Neural cell (in vitro differentiated cells): Measurements from ENCODE around the gene QKI. TPM values are rescaled to one million over a fixed set of nuclear protein-coding genes. Genes with fewer than 3 reads are reported as not detected.

Experiments used
- H2AFZ ChIP-seq: fragments of 200-600, 300-800 bp; sonication (generic), shearing (Covaris generic); 2 replicates; pipeline ENCODE4 v1.6.0; 2014; ENCODE audit warnings: low read depth, mild to moderate bottlenecking, antibody characterized with exemption, low read length, moderate library complexity
- H3F3A ChIP-seq: fragments of 200-600 bp; shearing (Covaris generic); 2 replicates; pipeline ENCODE4 v1.6.1; 2016; ENCODE audit warnings: mild to moderate bottlenecking, moderate library complexity, mixed read lengths, antibody characterized with exemption, low read length; ENCODE audit not compliant: insufficient read depth, poor library complexity, severe bottlenecking
- H3K27ac ChIP-seq: fragments of 200-600, 300-800 bp; sonication (generic), shearing (Covaris generic); 2 replicates; pipeline ENCODE4 v1.5.1; 2014; ENCODE audit warnings: mild to moderate bottlenecking, low read length, moderate library complexity
- H3K27me3 ChIP-seq: fragments of 300-800, 200-600 bp; sonication (generic), shearing (Covaris generic); 2 replicates; pipeline ENCODE4 v1.6.0; 2014; ENCODE audit warnings: mild to moderate bottlenecking, low read depth, low read length, moderate library complexity; ENCODE audit not compliant: insufficient read depth
- H3K36me3 ChIP-seq: fragments of 300-800, 200-600 bp; sonication (generic), shearing (Covaris generic); 2 replicates; pipeline ENCODE4 v1.5.1; 2014; ENCODE audit warnings: mild to moderate bottlenecking, antibody characterized with exemption, low read length, moderate library complexity; ENCODE audit not compliant: insufficient read depth
- H3K4me2 ChIP-seq: fragments of 300-800, 200-600 bp; sonication (generic), shearing (Covaris generic); 2 replicates; pipeline ENCODE4 v1.6.0; 2014; ENCODE audit warnings: mild to moderate bottlenecking, low read length
- H3K4me3 ChIP-seq: fragments of 300-800, 200-600 bp; sonication (generic), shearing (Covaris generic); 2 replicates; pipeline ENCODE4 v1.5.1; 2014; ENCODE audit warnings: mild to moderate bottlenecking, low read length, moderate library complexity
- H3K79me2 ChIP-seq: fragments of 200-600 bp; shearing (Covaris generic); replicated peaks from 2 replicates; pipeline ENCODE4 v1.6.0; 2014; ENCODE audit warnings: mild to moderate bottlenecking, low read length, moderate library complexity; ENCODE audit not compliant: insufficient read depth
- H3K9ac ChIP-seq: fragments of 300-800, 200-600 bp; sonication (generic), shearing (Covaris generic); 2 replicates; pipeline ENCODE4 v1.6.1; 2016; ENCODE audit warnings: mild to moderate bottlenecking, low read length, mixed read lengths
- H3K9me2 ChIP-seq: fragments of 200-600 bp; shearing (Covaris generic); 2 replicates; pipeline ENCODE4 v1.6.1; 2016; ENCODE audit warnings: mild to moderate bottlenecking, low read length, mixed read lengths; ENCODE audit not compliant: insufficient read depth
- H3K9me3 ChIP-seq: fragments of 200-600, 300-800 bp; sonication (generic), shearing (Covaris generic); 2 replicates; pipeline ENCODE4 v1.6.1; 2016; ENCODE audit warnings: mild to moderate bottlenecking, mixed run types, low read length, moderate library complexity, mixed read lengths
- H4K20me1 ChIP-seq: fragments of 200-600 bp; shearing (Covaris generic); 2 replicates; pipeline ENCODE4 v1.6.1; 2016; ENCODE audit warnings: mild to moderate bottlenecking, mixed run types; ENCODE audit not compliant: insufficient read depth
- EP300 ChIP-seq: fragments of 450-650 bp; conservative IDR thresholded peaks from 2 replicates; pipeline ENCODE4 v1.6.1; 2014; ENCODE audit warnings: antibody characterized with exemption, mild to moderate bottlenecking, moderate library complexity; ENCODE audit not compliant: poor library complexity, severe bottlenecking
- EZH2 ChIP-seq: fragments of 200-600, 300-800 bp; shearing (Covaris generic), sonication (generic); IDR thresholded peaks from 2 replicates; pipeline ENCODE4 v1.6.1; 2014; ENCODE audit warnings: antibody characterized with exemption, low read length, borderline replicate concordance, mild to moderate bottlenecking; ENCODE audit not compliant: insufficient read depth, poor library complexity, severe bottlenecking
- MXI1 ChIP-seq: fragments of 450-650 bp; conservative IDR thresholded peaks from 2 replicates; pipeline ENCODE4 v1.6.1; 2014; ENCODE audit warnings: antibody characterized with exemption, mild to moderate bottlenecking; ENCODE audit not compliant: poor library complexity, severe bottlenecking
- POLR2AphosphoS5 ChIP-seq: IDR thresholded peaks from 2 replicates; pipeline ENCODE4 v1.6.1; 2012
- RAD21 ChIP-seq: fragments of 450-650 bp; conservative IDR thresholded peaks from 2 replicates; pipeline ENCODE4 v1.6.1; 2014; ENCODE audit warnings: antibody characterized with exemption, mild to moderate bottlenecking, moderate library complexity
- SMC3 ChIP-seq: fragments of 450-650 bp; conservative IDR thresholded peaks from 2 replicates; pipeline ENCODE4 v1.6.1; 2014; ENCODE audit warnings: antibody characterized with exemption, mild to moderate bottlenecking, moderate library complexity; ENCODE audit not compliant: poor library complexity
- TAF1 ChIP-seq: IDR thresholded peaks from 2 replicates; pipeline ENCODE4 v1.6.1; 2012; ENCODE audit warnings: low read depth
- polyA plus RNA-seq: library from polyadenylated mRNA; depleted of rRNA; stranded (reverse); fragments of >200 nt; gene quantifications from 2 replicates; pipeline ENCODE4 v1.2.3, GENCODE V29; 2014
- TF ChIP-seq, protein P1 (sequence below): IDR thresholded peaks from 2 replicates; pipeline ENCODE4 v1.6.1; 2012; ENCODE audit warnings: borderline replicate concordance
- TF ChIP-seq, protein P2 (sequence below): fragments of 450-650 bp; IDR thresholded peaks from 2 replicates; pipeline ENCODE4 v1.5.1; 2014; ENCODE audit warnings: antibody characterized with exemption, mild to moderate bottlenecking, moderate library complexity; ENCODE audit not compliant: poor library complexity, severe bottlenecking

QKI gene
- polyA plus RNA-seq, 1 donor from 2014 or later, result 39.0 TPM

DNA sequence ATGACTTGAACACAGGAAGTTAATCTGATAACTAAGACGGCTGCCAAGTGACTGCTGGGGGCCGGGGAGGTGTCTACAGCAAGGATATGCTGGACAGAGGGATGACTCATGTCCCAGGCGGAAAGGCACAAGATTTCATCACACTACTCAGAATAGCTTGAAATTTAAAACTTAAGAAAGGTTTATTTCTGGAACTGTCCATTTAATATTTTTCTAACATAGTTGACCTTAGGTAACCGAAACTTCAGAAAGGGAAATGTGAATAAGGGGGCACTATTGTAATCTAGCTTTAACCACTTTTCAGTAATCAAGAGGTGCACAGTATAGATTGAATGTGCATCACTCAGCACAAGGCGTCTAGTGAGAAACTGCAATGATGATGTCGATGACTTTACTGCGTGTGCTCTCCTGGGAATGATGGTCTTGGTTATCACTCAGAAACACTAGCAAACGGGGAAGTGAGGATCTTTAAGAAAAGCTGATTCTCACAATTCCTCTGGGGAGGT, 171.5 kb downstream of the QKI start:
- no peaks in the 10 kb centered on the region for H3K36me3 ChIP-seq
- TF ChIP-seq EP300 (no peak), SMC3 (no peak), POLR2AphosphoS5 (peak; percentile 23), EZH2 (no peak), TAF1 (no peak), MXI1 (no peak)
- TF ChIP-seq, protein P1, sequence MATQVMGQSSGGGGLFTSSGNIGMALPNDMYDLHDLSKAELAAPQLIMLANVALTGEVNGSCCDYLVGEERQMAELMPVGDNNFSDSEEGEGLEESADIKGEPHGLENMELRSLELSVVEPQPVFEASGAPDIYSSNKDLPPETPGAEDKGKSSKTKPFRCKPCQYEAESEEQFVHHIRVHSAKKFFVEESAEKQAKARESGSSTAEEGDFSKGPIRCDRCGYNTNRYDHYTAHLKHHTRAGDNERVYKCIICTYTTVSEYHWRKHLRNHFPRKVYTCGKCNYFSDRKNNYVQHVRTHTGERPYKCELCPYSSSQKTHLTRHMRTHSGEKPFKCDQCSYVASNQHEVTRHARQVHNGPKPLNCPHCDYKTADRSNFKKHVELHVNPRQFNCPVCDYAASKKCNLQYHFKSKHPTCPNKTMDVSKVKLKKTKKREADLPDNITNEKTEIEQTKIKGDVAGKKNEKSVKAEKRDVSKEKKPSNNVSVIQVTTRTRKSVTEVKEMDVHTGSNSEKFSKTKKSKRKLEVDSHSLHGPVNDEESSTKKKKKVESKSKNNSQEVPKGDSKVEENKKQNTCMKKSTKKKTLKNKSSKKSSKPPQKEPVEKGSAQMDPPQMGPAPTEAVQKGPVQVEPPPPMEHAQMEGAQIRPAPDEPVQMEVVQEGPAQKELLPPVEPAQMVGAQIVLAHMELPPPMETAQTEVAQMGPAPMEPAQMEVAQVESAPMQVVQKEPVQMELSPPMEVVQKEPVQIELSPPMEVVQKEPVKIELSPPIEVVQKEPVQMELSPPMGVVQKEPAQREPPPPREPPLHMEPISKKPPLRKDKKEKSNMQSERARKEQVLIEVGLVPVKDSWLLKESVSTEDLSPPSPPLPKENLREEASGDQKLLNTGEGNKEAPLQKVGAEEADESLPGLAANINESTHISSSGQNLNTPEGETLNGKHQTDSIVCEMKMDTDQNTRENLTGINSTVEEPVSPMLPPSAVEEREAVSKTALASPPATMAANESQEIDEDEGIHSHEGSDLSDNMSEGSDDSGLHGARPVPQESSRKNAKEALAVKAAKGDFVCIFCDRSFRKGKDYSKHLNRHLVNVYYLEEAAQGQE, result no peak
- no peak overlapping the region for H3K9ac ChIP-seq
- no peaks in the 10 kb centered on the region for H3F3A ChIP-seq
- H4K20me1 ChIP-seq, result no peaks in the 10 kb centered on the region
- no peak overlapping the region for H3K4me2 ChIP-seq
- no peak overlapping the region for H3K27ac ChIP-seq
- H3K9me2 ChIP-seq, result no peaks in the 10 kb centered on the region
- H3K9me3 ChIP-seq, result no peaks in the 10 kb centered on the region
- H3K4me3 ChIP-seq, result no peak overlapping the region
- H3K79me2 ChIP-seq, result no peaks in the 10 kb centered on the region
- no peak overlapping the region for H2AFZ ChIP-seq
- no peaks in the 10 kb centered on the region for H3K27me3 ChIP-seq

DNA sequence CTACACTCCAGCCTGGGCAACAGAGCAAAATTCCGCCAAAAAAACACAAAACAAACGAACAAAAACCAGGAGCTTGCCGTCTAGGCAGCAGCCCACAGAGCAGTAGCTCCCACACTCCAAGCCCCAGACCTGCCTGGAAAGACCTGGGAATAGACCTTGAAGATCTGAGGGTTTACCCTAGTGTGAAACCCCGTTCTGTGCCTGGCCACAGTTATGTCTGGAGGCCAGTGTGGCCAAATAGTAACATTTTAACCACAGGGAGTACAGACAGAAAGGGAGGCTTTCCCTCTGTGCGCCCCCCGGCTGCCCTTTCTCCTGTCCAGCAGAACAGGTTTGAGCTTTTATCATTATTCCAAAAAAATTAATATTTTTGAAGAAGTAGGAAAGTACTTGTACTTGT, 172.4 kb downstream of the QKI start:
- TF ChIP-seq EP300, result no peak
- TF ChIP-seq, protein P2, sequence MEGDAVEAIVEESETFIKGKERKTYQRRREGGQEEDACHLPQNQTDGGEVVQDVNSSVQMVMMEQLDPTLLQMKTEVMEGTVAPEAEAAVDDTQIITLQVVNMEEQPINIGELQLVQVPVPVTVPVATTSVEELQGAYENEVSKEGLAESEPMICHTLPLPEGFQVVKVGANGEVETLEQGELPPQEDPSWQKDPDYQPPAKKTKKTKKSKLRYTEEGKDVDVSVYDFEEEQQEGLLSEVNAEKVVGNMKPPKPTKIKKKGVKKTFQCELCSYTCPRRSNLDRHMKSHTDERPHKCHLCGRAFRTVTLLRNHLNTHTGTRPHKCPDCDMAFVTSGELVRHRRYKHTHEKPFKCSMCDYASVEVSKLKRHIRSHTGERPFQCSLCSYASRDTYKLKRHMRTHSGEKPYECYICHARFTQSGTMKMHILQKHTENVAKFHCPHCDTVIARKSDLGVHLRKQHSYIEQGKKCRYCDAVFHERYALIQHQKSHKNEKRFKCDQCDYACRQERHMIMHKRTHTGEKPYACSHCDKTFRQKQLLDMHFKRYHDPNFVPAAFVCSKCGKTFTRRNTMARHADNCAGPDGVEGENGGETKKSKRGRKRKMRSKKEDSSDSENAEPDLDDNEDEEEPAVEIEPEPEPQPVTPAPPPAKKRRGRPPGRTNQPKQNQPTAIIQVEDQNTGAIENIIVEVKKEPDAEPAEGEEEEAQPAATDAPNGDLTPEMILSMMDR, result no peak
- no peak for TF ChIP-seq POLR2AphosphoS5
- TF ChIP-seq, protein P1, result no peak
- no peak for TF ChIP-seq RAD21
- no peak for TF ChIP-seq MXI1
- TF ChIP-seq SMC3, result no peak
- no peak for TF ChIP-seq EZH2
- TF ChIP-seq TAF1, result no peak
- Histone ChIP-seq H3K4me2 (no peak overlapping the region), H3K4me3 (no peak overlapping the region), H2AFZ (no peak overlapping the region), H3K27ac (no peak overlapping the region), H4K20me1 (no peaks in the 10 kb centered on the region), H3K79me2 (no peaks in the 10 kb centered on the region), H3K9me2 (no peaks in the 10 kb centered on the region), H3K9me3 (no peaks in the 10 kb centered on the region), H3K9ac (no peak overlapping the region), H3F3A (no peaks in the 10 kb centered on the region), H3K27me3 (no peaks in the 10 kb centered on the region), H3K36me3 (no peaks in the 10 kb centered on the region)
